K562 (cell line): ENCODE measurements around the gene FGD1. TPM values are rescaled to one million over a fixed set of nuclear protein-coding genes. Genes with fewer than 3 reads are reported as not detected.

Experiments
- ATAC-seq: fragments of 200-7000 bp; cut with Tn5 transposase; 3 replicates; pipeline ENCODE4 v1.9.1; 2020; ENCODE audit warnings: moderate library complexity
- BruUV-seq: library from RNA; stranded (reverse); fragments of 400-500 nt; replicated peaks from 2 replicates; lab custom pipeline; 2021; lab: Mats Ljungman, UMichigan
- CTCF ChIA-PET: fragments of 300-600 bp; formaldehyde crosslinking; extraction: SDS; loops from one replicate; lab custom pipeline; 2021; ENCODE audit warnings: low intra/inter-chr PET ratio; lab: Yijun Ruan, JAX
- POLR2A ChIA-PET: fragments of 300-600, 350-650 bp; sonication (Branson Sonifier 250); formaldehyde crosslinking; extraction: SDS; loops from one replicate; lab custom pipeline; 2021; ENCODE audit warnings: antibody characterized with exemption, inconsistent platforms; lab: Yijun Ruan, JAX
- DNase-seq, 4 experiments: peaks; one replicate each; pipeline versions ENCODE4 v3.0.0 to v3.0.0-alpha.2; 2011 to 2018; ENCODE audit warnings: low spot score in 3 of 4, mixed read lengths in 3 of 4; ENCODE audit errors: extremely low read depth in 1 of 4
- FAIRE-seq: peaks from 2 replicates; lab custom pipeline; 2011; peaks lifted over from hg19 to GRCh38; lab: Jason Lieb, UNC
- H2AFZ ChIP-seq: 2 replicates; pipeline ENCODE4 v1.6.0; 2011; ENCODE audit warnings: low read depth, low read length, control low read depth, inconsistent platforms
- H3K27ac ChIP-seq: fragments of 200-600 bp; 3 replicates; pipeline ENCODE4 v1.8.0; 2011; ENCODE audit warnings: low read depth, mild to moderate bottlenecking, control low read depth, inconsistent platforms, low read length, moderate library complexity, mixed read lengths; ENCODE audit errors: extremely low read depth
- H3K27me3 ChIP-seq, 2 experiments: fragments of 300-600 bp in 1 of 2; 2 replicates in 1 of 2; 3 replicates in 1 of 2; pipeline versions ENCODE4 v1.6.0 to v1.8.0; 2011; ENCODE audit warnings: inconsistent platforms in 2 of 2, low read length in 2 of 2, mild to moderate bottlenecking in 1 of 2, mixed read lengths in 1 of 2, moderate library complexity in 1 of 2; ENCODE audit not compliant: control insufficient read depth in 2 of 2, insufficient read depth in 2 of 2
- H3K36me3 ChIP-seq: fragments of 300-600 bp; 3 replicates; pipeline ENCODE4 v1.8.0; 2011; ENCODE audit warnings: mild to moderate bottlenecking, low read length, inconsistent platforms; ENCODE audit not compliant: control insufficient read depth, insufficient read depth
- H3K4me1 ChIP-seq, 2 experiments: fragments of 200-600 bp in 1 of 2; replicated peaks in 1 of 2; 2 replicates in 1 of 2; 3 replicates in 1 of 2; pipeline versions ENCODE4 v1.5.1 to v1.8.0; 2011; ENCODE audit warnings: inconsistent platforms in 2 of 2, low read length in 2 of 2, mild to moderate bottlenecking in 1 of 2, mixed read lengths in 1 of 2, moderate library complexity in 1 of 2; ENCODE audit not compliant: control insufficient read depth in 2 of 2, insufficient read depth in 2 of 2
- H3K4me2 ChIP-seq: 2 replicates; pipeline ENCODE4 v1.6.1; 2011; ENCODE audit warnings: low read length, control low read depth, inconsistent platforms, mixed read lengths; ENCODE audit not compliant: insufficient read depth
- H3K4me3 ChIP-seq: fragments of 200-600 bp; sonication (generic), shearing (Covaris generic); 2 replicates; pipeline ENCODE4 v1.5.1; 2016; ENCODE audit warnings: control low read depth, inconsistent platforms
- H3K79me2 ChIP-seq: fragments of 200-600 bp; 3 replicates; pipeline ENCODE4 v1.8.0; 2011; ENCODE audit warnings: low read length, inconsistent platforms; ENCODE audit not compliant: control insufficient read depth, insufficient read depth
- H3K9ac ChIP-seq, 2 experiments: 2 replicates each; pipeline versions ENCODE4 v1.6.0 to v1.6.1; 2011; ENCODE audit warnings: low read depth in 2 of 2, low read length in 2 of 2, control low read depth in 1 of 2, inconsistent platforms in 1 of 2, mild to moderate bottlenecking in 1 of 2, mixed read lengths in 1 of 2; ENCODE audit not compliant: insufficient read depth in 1 of 2
- H3K9me1 ChIP-seq: one replicate; pipeline ENCODE4 v1.6.0; 2011; ENCODE audit warnings: inconsistent platforms, mild to moderate bottlenecking, low read length, moderate library complexity; ENCODE audit not compliant: control insufficient read depth, insufficient read depth
- H3K9me3 ChIP-seq: replicated peaks from 2 replicates; pipeline ENCODE4 v1.5.1; 2011; ENCODE audit warnings: low read depth, low read length, inconsistent platforms; ENCODE audit not compliant: control insufficient read depth, insufficient read depth
- H4K20me1 ChIP-seq: replicated peaks from 2 replicates; pipeline ENCODE4 v1.6.1; 2011; ENCODE audit warnings: low read length, inconsistent platforms, mixed read lengths; ENCODE audit not compliant: control insufficient read depth, insufficient read depth
- CTCF ChIP-seq, 3 experiments: IDR thresholded peaks in 2 of 3; conservative IDR thresholded peaks in 1 of 3; 2 replicates each; pipeline ENCODE4 v1.5.1; 2011 to 2012; ENCODE audit warnings: low read length in 3 of 3, mild to moderate bottlenecking in 3 of 3, control low read depth in 2 of 3, improper control_type of control experiment in 1 of 3, inconsistent platforms in 1 of 3, low read depth in 1 of 3, mixed read lengths in 1 of 3, moderate library complexity in 1 of 3; ENCODE audit not compliant: insufficient read depth in 2 of 3
- EWSR1 ChIP-seq: fragments of 450-650 bp; IDR thresholded peaks from 2 replicates; pipeline ENCODE4 v1.6.1; 2018; ENCODE audit warnings: borderline replicate concordance, mild to moderate bottlenecking, low read depth, moderate library complexity; ENCODE audit not compliant: partially characterized antibody
- RAD21 ChIP-seq, 2 experiments: fragments of 250-450 bp in 1 of 2; fragments of 450-650 bp in 1 of 2; sonication (Bioruptor Pico) in 1 of 2; formaldehyde crosslinking in 1 of 2; IDR thresholded peaks in 1 of 2; conservative IDR thresholded peaks in 1 of 2; 2 replicates each; pipeline versions ENCODE4 v1.4.0 to v1.8.0; 2020 to 2022; ENCODE audit warnings: mild to moderate bottlenecking in 2 of 2, moderate library complexity in 1 of 2
- SETDB1 ChIP-seq: IDR thresholded peaks from one replicate; pipeline ENCODE4 v1.6.1; 2012; ENCODE audit warnings: low read length, control low read depth, inconsistent platforms
- STAT6 ChIP-seq: sonication (generic); formaldehyde crosslinking; IDR thresholded peaks from 2 replicates; pipeline ENCODE4 v1.8.1; 2023; ENCODE audit warnings: mild to moderate bottlenecking, missing genetic modification reagents
- ZNF551 ChIP-seq: fragments of 250-450 bp; sonication (Bioruptor Pico); IDR thresholded peaks from 2 replicates; pipeline ENCODE4 v1.5.0; 2021; ENCODE audit warnings: mild to moderate bottlenecking, moderate library complexity
- ZNF583 ChIP-seq: fragments of 250-450 bp; sonication (Bioruptor Pico); IDR thresholded peaks from 2 replicates; pipeline ENCODE4 v1.4.0; 2020
- WGBS: fragments of 100-300 bp; shearing (Covaris generic); methylation state at CpG from one replicate; pipeline ENCODE4 v1.1.6; 2016; ENCODE audit warnings: low coverage, mixed read lengths; ENCODE audit not compliant: insufficient coverage; ENCODE audit errors: missing lambda C conversion rate; 5-methylcytosine and 5-hydroxymethylcytosine counted together
- in situ Hi-C: fragments of 300-500 bp; cut with MboI; formaldehyde crosslinking; loops from 4 replicates; pipeline ENCODE4 v1.15.0; 2018; ENCODE audit warnings: inconsistent platforms, mixed read lengths
- intact Hi-C: fragments of 100-400 bp; cut with micrococcal nuclease; formaldehyde crosslinking; loops from 2 replicates; pipeline ENCODE4 v1.14.2; 2022
- polyA plus RNA-seq, 8 experiments: library from polyadenylated mRNA; depleted of rRNA in 4 of 8; stranded (reverse) in 5 of 8; unstranded in 3 of 8; fragments of >200 nt; fragmentation: Nextera tagmentation in 2 of 8; fragmentation: Illumina TruSeq in 1 of 8; extraction: Ambion mirVana in 2 of 8; extraction: Trizol in 1 of 8; gene quantifications; 2 replicates each; pipeline versions ENCODE4 v1.2.1 to v1.2.3, GENCODE V29; 2011 to 2014; ENCODE audit warnings: inconsistent platforms in 1 of 8, missing spikeins in 1 of 8
- total RNA-seq, 7 experiments: library from RNA; depleted of rRNA in 6 of 7; stranded (reverse); fragments of >200 nt in 6 of 7; fragmentation: Illumina TruSeq in 2 of 7; extraction: Trizol in 2 of 7; gene quantifications; 2 replicates each; pipeline versions ENCODE4 v1.2.1 to v1.2.3, GENCODE V29; 2011 to 2021; ENCODE audit warnings: low replicate concordance in 1 of 7

FGD1 gene
- total and polyA plus RNA-seq, 9 of the 15 experiments (the other 6 are each of a cell fraction or from before 2014, with no cell fraction given): 0.01 to 0.09 (median 0.04) TPM; not detected in 2

DNA sequence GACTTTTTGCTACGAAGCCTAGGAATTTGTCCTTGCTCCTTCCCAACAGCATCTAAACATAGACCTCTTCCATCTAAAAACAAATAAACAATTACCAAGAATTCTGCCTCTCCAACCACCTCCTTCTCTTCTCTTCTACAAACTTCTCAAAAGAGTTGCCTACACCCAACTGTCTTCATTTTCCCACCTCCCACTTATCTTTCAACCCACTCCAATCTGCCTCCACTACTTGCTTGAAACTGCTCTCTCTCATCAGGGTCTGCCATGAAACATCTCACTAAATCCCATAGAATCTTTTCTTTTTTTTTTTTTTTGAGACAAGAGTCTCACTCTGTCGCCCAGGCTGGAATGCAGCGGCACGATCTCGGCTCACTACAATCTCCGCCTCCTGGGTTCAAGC, 902 bp upstream of the FGD1 start (continued):
- no peak for TF ChIP-seq STAT6 (CRISPR knock-in tag)
- no peak for TF ChIP-seq ZNF551 (CRISPR knock-in tag)
- no peak for TF ChIP-seq ZNF583
- no peak for TF ChIP-seq EWSR1

DNA sequence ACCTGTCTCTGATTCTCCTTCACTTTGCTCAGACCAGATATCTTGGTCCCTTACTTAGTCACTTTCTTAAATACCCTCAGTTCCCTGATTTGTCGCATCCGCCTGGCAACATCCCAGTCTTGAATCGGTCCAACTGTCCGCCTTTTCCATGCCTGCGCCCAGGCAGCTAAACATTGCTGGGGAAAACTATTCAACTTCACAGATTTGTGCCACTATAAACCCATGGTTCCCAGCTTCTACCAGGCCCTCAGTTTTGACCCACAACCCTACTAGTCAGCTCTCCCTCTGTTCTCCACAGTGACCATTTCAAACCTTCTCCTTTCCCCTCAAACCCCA, 451 bp upstream of the FGD1 start:
- BruUV-seq: no TSS peak
- no peak for ATAC-seq
- intact Hi-C loops: no loop called here

More for the DNA sequence above, 451 bp upstream of the FGD1 start:
- no peaks in the 10 kb centered on the region for H4K20me1 ChIP-seq
- H3K79me2 ChIP-seq: no peaks in the 10 kb centered on the region
- CTCF ChIA-PET: no interaction called here
- H3K27ac ChIP-seq: no peak overlapping the region
- H2AFZ ChIP-seq: no peak overlapping the region
- no peak overlapping the region for H3K4me2 ChIP-seq
- H3K36me3 ChIP-seq: no peaks in the 10 kb centered on the region
- WGBS: 74% methylated on average over 5 of the region's 5 CpGs
- no peak for TF ChIP-seq SETDB1
- TF ChIP-seq RAD21 (CRISPR knock-in tag; conservative IDR thresholded peaks at IDR 0.05 in 1 of 2, IDR thresholded peaks at IDR 0.05 in 1 of 2): no peak
- TF ChIP-seq CTCF (IDR thresholded peaks at IDR 0.05 in 2 of 3, conservative IDR thresholded peaks at IDR 0.05 in 1 of 3; ENCODE audit: insufficient read depth in 2 of 3, low read depth in 1 of 3, low read length in 3 of 3): no peak
- TF ChIP-seq, all 486 proteins: peak for 0
- DNase-seq (no peak), FAIRE-seq (no peak)
- H3K9me3 ChIP-seq: no peaks in the 10 kb centered on the region
- H3K4me3 ChIP-seq: no peak overlapping the region
- H3K9me1 ChIP-seq: no peaks in the 10 kb centered on the region
- H3K9ac ChIP-seq: no peak overlapping the region
- in situ Hi-C loops: no loop called here
- POLR2A ChIA-PET: no interaction called here
- H3K27me3 ChIP-seq: no peaks in the 10 kb centered on the region
- peaks cover 3 to 24% of the 10 kb centered on the region in 2 experiments; a peak in 2 of 5 replicates for H3K4me1 ChIP-seq
